GM19397 (cell line): Measurements from ENCODE around the gene GCH1.
"Not testable (repeated sequence)": the region's sequence is repeated elsewhere in the genome, so short reads cannot be mapped to it uniquely, and the experiment has no call there.

Experiments
- ATAC-seq: cut with Tn5 transposase; IDR thresholded peaks from one replicate; pipeline ENCODE4 v1.9.1; 2021; ENCODE audit warnings: mild to moderate bottlenecking, moderate library complexity; ENCODE audit not compliant: unreplicated experiment

The GCH1 gene

DNA sequence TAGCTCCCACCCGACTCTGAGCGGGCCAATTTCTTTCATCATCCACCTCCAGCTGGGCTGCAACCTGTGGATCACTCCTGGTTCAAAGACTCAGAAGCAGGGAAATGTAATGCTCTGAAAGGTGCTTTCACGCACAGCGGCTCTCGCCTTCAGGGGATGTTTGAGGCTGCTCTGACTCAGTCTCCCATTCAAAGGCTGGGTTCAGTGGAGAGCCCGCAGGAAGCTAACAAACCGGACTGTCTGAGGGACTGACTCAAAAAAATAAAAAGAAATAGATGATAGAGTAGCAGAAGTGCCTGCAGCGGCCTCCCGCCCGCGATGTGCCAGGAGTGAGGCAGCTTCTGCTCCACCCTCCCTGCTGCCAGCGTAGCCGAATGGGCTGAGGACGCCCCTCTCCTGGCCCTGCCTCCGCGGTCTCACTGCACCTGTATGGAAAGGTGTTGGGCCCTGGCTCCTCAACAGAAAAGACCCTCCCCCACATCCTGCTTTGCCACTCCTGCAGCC, 98.0 kb downstream of the GCH1 start:
- ATAC-seq = no peak

GRCh38 chr14:54803926-54804537, 98.6 kb downstream of the GCH1 start:
- no peak for ATAC-seq

- ATAC-seq = no peak
Measured at GRCh38 chr14:54803396-54803795, 99.2 kb downstream of the GCH1 start.

DNA sequence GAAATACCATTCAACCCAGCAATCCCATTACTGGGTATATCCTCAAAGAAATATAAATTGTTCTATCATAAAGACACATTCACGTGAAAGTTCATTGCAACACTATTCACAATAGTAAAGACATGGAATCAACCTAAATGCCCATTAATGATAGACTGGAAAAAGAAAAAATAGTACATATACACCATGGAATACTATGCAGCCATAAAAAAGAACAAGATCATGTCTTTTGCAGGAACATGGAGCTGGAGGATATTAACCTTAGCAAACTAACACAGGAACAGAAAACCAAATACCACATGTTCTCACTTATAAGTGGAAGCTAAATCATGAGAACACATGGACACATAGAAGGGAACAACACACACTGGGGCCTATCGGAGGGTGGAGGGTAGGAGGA, 101.1 kb downstream of the GCH1 start:
- ATAC-seq = not testable (repeated sequence)

DNA sequence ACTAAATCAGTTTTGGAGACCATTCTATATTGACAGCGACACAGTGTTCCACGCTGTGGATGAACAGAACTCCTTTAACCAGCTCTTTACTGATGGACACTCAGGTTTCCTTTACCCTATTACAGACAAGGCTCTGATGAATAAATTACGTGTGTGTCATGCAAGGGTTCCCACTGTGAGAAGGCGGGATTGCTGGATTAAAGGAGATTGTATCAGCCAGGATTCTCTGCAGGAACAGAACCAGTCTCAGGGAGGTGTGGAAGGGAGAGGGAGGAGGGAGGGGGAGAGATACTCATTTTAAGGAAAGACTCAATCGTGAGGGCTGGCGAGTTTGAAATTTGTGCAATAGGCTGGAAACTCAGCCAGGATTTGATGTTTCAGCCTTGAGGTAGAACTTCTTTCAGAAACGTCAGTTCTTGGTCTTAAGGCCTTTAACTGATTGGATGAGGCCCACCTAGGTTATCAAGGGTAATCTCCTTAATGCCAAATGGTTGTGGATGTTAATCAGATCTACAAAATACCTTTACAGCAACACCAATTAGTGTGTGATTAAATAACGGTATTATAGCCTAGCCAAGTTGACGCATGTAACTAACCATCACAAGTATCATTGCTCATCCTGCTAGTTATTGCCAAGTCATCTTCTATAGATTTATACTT, 104.0 kb downstream of the GCH1 start:
- ATAC-seq = no peak

GRCh38 chr14:54797986-54798385, 104.6 kb downstream of the GCH1 start:
- no peak for ATAC-seq

DNA sequence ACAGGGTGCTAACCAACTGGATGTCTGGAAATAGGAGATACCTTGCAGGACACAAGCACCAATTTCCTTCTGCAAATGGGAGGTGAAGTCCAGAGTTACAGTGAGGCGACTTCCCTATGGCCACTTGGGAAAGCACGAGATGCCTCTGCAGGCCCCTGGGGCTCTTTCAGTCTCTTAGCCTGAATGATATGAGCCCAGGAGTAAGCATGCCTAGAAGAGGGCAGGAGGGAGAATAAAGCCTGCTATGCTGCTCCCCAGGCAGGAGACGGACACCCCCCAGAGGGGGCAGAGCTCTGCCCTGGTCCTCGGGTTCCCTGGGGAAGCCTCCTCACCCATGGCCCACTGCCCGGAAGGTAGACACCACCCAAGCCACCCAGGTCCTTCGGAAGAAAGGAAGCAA, 105.1 kb downstream of the GCH1 start:
- no peak for ATAC-seq

DNA sequence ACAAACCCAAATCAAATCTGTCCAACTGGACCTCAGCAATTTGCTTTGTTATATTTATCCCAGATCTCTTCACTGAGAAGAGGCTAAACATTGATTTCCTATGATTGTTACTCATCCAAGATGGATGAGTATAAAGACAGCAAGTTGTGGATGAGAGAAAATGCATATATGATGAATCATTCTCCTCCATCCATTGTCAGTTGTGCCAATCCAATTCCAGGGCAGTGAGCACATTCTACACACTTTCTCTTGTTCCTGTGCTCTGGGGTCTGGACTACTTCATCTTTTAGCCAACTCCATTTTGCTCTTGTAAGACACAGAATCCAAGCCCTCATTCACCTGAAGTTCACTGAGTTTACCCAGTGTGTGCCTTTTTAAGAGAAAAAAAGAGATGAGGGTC, 105.7 kb downstream of the GCH1 start:
- no peak for ATAC-seq

DNA sequence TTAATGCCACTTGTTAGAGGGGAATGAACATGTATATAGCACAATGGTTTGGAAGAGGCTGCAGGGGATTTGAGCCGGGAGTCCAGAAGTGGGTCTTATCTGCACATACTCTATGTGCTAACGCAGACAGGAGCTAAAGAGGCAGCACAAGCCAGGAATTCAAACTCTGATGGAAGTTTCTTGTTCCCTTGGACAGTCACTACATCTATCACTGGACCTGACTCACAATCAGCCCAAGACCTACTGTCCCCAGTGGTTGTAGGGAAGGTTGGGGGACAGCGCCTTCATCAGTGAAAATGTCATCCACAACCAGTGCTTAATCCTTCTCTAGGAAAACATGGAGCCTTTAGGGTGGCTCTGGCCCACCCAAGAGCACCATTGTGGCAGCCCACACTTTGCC, 107.8 kb downstream of the GCH1 start:
- ATAC-seq = no peak

DNA sequence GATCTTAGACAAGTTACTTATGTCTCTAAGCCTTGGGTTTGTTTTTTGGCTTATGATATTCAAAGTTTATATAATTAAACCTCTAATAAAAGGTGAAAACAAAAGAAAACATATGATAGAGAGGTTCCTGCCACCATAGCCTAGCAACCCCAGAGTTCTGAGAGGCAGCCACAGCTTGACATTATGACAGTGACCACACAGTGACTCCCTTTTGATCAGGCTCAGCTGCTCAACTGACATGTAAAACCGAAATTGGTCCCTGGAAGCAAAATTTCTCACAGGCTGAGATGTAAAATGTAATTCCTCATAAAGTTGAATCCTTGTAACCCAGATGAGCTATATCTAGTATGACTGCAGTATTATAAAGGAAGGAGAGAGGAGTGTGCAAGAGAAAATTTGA, 108.5 kb downstream of the GCH1 start:
- ATAC-seq = no peak

GRCh38 chr14:54792288-54792687, 110.3 kb downstream of the GCH1 start:
- ATAC-seq = no peak
